GM12878 (cell line): ENCODE measurements around the gene COL9A1.

Source experiments
- ATF3 ChIP-seq: IDR thresholded peaks from 2 replicates; pipeline ENCODE4 v1.6.1; 2011; ENCODE audit warnings: low read depth, mild to moderate bottlenecking, low read length, moderate library complexity, borderline replicate concordance; ENCODE audit errors: extremely low read depth
- CBX3 ChIP-seq: fragments of 200-600 bp; sonication (generic); IDR thresholded peaks from 2 replicates; pipeline ENCODE4 v1.6.1; 2016; ENCODE audit warnings: low read depth, borderline replicate concordance
- CTCF ChIP-seq, 3 experiments: IDR thresholded peaks in 2 of 3; conservative IDR thresholded peaks in 1 of 3; 2 replicates each; pipeline ENCODE4 v1.5.1; 2011; ENCODE audit warnings: low read depth in 3 of 3, low read length in 3 of 3, mild to moderate bottlenecking in 3 of 3, control low read depth in 2 of 3, moderate library complexity in 2 of 3, inconsistent platforms in 1 of 3, mixed read lengths in 1 of 3; ENCODE audit not compliant: control insufficient read depth in 2 of 3, insufficient read depth in 1 of 3; ENCODE audit errors: extremely low read depth in 1 of 3
- EP300 ChIP-seq, 2 experiments: fragments of 150-350 bp in 1 of 2; IDR thresholded peaks; 2 replicates each; pipeline ENCODE4 v1.6.1; 2011 to 2012; ENCODE audit warnings: low read depth in 2 of 2, low read length in 2 of 2, borderline replicate concordance in 1 of 2, improper control_type of control experiment in 1 of 2, inconsistent platforms in 1 of 2; ENCODE audit not compliant: control insufficient read depth in 1 of 2
- EZH2 ChIP-seq: IDR thresholded peaks from 2 replicates; pipeline ENCODE4 v1.6.1; 2012; ENCODE audit warnings: low read depth, mild to moderate bottlenecking, control low read depth, inconsistent platforms, low read length, borderline replicate concordance; ENCODE audit not compliant: control insufficient read depth
- FOXK2 ChIP-seq: fragments of 450-650 bp; IDR thresholded peaks from 2 replicates; pipeline ENCODE4 v1.6.1; 2017; ENCODE audit warnings: mild to moderate bottlenecking, moderate library complexity
- REST ChIP-seq: IDR thresholded peaks from 2 replicates; pipeline ENCODE4 v1.6.1; 2012; ENCODE audit warnings: mild to moderate bottlenecking, low read depth, low read length
- SREBF1 ChIP-seq: IDR thresholded peaks from 2 replicates; pipeline ENCODE4 v1.6.1; 2012; ENCODE audit warnings: mild to moderate bottlenecking, low read length
- TBL1XR1 ChIP-seq: IDR thresholded peaks from 2 replicates; pipeline ENCODE4 v1.6.1; 2012; ENCODE audit warnings: low read depth, low read length, improper control_type of control experiment
- ZBED1 ChIP-seq: IDR thresholded peaks from 2 replicates; pipeline ENCODE4 v1.6.1; 2016; ENCODE audit warnings: borderline replicate concordance

- TF ChIP-seq EZH2 = no peak
- TF ChIP-seq ATF3 = no peak
- no peak for TF ChIP-seq SREBF1
- TF ChIP-seq EP300 (IDR thresholded peaks at IDR 0.05; ENCODE audit: borderline replicate concordance in 1 of 2, control insufficient read depth in 1 of 2, low read depth in 2 of 2, low read length in 2 of 2) = no peak
- no peak for TF ChIP-seq FOXK2
- TF ChIP-seq ZBED1 = no peak
- TF ChIP-seq REST = no peak
- TF ChIP-seq TBL1XR1 = no peak
- no peak for TF ChIP-seq CBX3
- no peak for TF ChIP-seq CTCF (IDR thresholded peaks at IDR 0.05 in 2 of 3, conservative IDR thresholded peaks at IDR 0.05 in 1 of 3; ENCODE audit: control insufficient read depth in 2 of 3, extremely low read depth in 1 of 3, insufficient read depth in 1 of 3, low read depth in 3 of 3, low read length in 3 of 3)
These were observed 25.4 kb downstream of the COL9A1 start for GRCh38 chr6:70277470-70277869.
